BJ (cell line): ENCODE results near the gene SRGAP2C. TPM values are rescaled to one million over a fixed set of nuclear protein-coding genes. Genes with fewer than 3 reads are reported as not detected.
"Not testable (repeated sequence)": the region's sequence is repeated elsewhere in the genome, so short reads cannot be mapped to it uniquely, and the experiment has no call there.

ENCODE experiments used
- CTCF ChIA-PET: fragments of 350-600 bp; formaldehyde crosslinking; extraction: SDS; loops from one replicate; lab custom pipeline; 2021; ENCODE audit warnings: antibody characterized with exemption, inconsistent platforms; lab: Yijun Ruan, JAX
- POLR2A ChIA-PET: fragments of 300-600 bp; sonication (Branson Sonifier 250); formaldehyde crosslinking; extraction: SDS; loops from one replicate; lab custom pipeline; 2021; ENCODE audit warnings: antibody characterized with exemption; lab: Charles Lee
- DNase-seq: peaks from one replicate; pipeline ENCODE4 v3.0.0-alpha.2; 2011; ENCODE audit warnings: low read depth
- H3K27me3 ChIP-seq: 2 replicates; pipeline ENCODE4 v1.6.0; 2011; ENCODE audit warnings: low read length; ENCODE audit not compliant: control insufficient read depth, insufficient read depth
- H3K36me3 ChIP-seq: 2 replicates; pipeline ENCODE4 v1.5.1; 2011; ENCODE audit warnings: low read length; ENCODE audit not compliant: control insufficient read depth, insufficient read depth
- H3K4me3 ChIP-seq: 2 replicates; pipeline ENCODE4 v1.5.1; 2011; ENCODE audit warnings: low read depth, mild to moderate bottlenecking, control low read depth, low read length
- CTCF ChIP-seq: IDR thresholded peaks from 2 replicates; pipeline ENCODE4 v1.5.1; 2011; ENCODE audit warnings: low read depth, mild to moderate bottlenecking, control low read depth, inconsistent platforms, low read length, moderate library complexity; ENCODE audit not compliant: insufficient read depth
- polyA plus RNA-seq: library from polyadenylated mRNA; depleted of rRNA; stranded (reverse); fragments of >200 nt; gene quantifications from 2 replicates; pipeline ENCODE4 v1.2.3, GENCODE V29; 2011; rRNA removed
- small RNA-seq: library from RNA; depleted of rRNA; stranded (forward); fragments of <200 nt; gene quantifications from one replicate; pipeline ENCODE3, GENCODE V24; 2012; ENCODE audit warnings: low replicate concordance, low read depth; ENCODE audit not compliant: insufficient read length

Gene SRGAP2C
- polyA plus RNA-seq, 1 experiment = 5.0 TPM

GRCh38 chr1:121433517-121433916 is 248.7 kb downstream of the SRGAP2C start:
- H3K27me3 ChIP-seq, CTCF ChIA-PET, H3K36me3 ChIP-seq, H3K4me3 ChIP-seq, DNase-seq, POLR2A ChIA-PET: not testable (repeated sequence)

- H3K27me3 ChIP-seq, H3K36me3 ChIP-seq, H3K4me3 ChIP-seq, CTCF ChIA-PET, POLR2A ChIA-PET, DNase-seq: not testable (repeated sequence)
These were observed 254.1 kb downstream of the SRGAP2C start for GRCh38 chr1:121438862-121439261.

GRCh38 chr1:121440993-121441392 is 256.2 kb downstream of the SRGAP2C start:
- Histone ChIP-seq H3K36me3 (no peaks in the 10 kb centered on the region), H3K4me3 (no peak overlapping the region), H3K27me3 (0 out of 2 replicates have a peak, but pooled peaks cover 2% of the 10 kb centered on the region)
- ChIA-PET POLR2A (no interaction called here), CTCF (no interaction called here)
- TF ChIP-seq CTCF = no peak
- no peak for DNase-seq

Small RNAs within 50 kb of the gene (small RNA-seq; reads per million reads assigned to genes)
- gene AC243994.1 = not detected

Other genes with a start within 250 kb of the SRGAP2C start
- gene FAM72B, start 635 bp upstream of the SRGAP2C start, polyA plus RNA-seq = 2.1 and 3.1 TPM in 2 replicates